ENCODE data around the gene AGPAT3. TPM values are rescaled to one million over a fixed set of nuclear protein-coding genes. Genes with fewer than 3 reads are reported as not detected.

AGPAT3 gene
- total and polyA plus RNA-seq, 2 donors (not counting 3 experiments of a cell fraction or from before 2014, with no cell fraction given), result 39.9 to 76.7 TPM

GRCh38 chr21:43899307-43900077 lies 34.5 kb downstream of the AGPAT3 start:
- Histone ChIP-seq H3K36me3 (ENCODE audit: control insufficient read depth in 2 of 2, extremely low read depth in 1 of 2, insufficient read depth in 2 of 2, low read length in 2 of 2) (no peaks in the 10 kb centered on the region), H3K4me2 (ENCODE audit: insufficient read depth, low read length) (no peak overlapping the region), H4K20me1 (replicated peaks; ENCODE audit: control insufficient read depth, extremely low read depth, insufficient read depth, low read length) (no peaks in the 10 kb centered on the region), H2AFZ (ENCODE audit: low read depth, low read length) (no peak overlapping the region), H3K4me1 (ENCODE audit: control insufficient read depth, extremely low read depth, insufficient read depth, low read length) (peaks cover 12% of the 10 kb centered on the region), H3K27ac (ENCODE audit: insufficient read depth, low read depth, low read length) (no peak overlapping the region), H3K9ac (replicated peaks; ENCODE audit: extremely low read depth, insufficient read depth, low read length) (no peak overlapping the region), H3K9me3 (replicated peaks; ENCODE audit: control insufficient read depth, insufficient read depth, low read length) (no peaks in the 10 kb centered on the region), H3K27me3 (ENCODE audit: control insufficient read depth in 2 of 2, insufficient read depth in 2 of 2, low read length in 2 of 2) (no peaks in the 10 kb centered on the region), H3K4me3 (replicated peaks in 1 of 3; ENCODE audit: insufficient read depth in 1 of 3, low read depth in 1 of 3, low read length in 3 of 3) (no peak overlapping the region), H3K9me1 (replicated peaks; ENCODE audit: control insufficient read depth, extremely low read depth, insufficient read depth, low read length) (no peaks in the 10 kb centered on the region), H3K79me2 (ENCODE audit: control insufficient read depth, insufficient read depth, low read length) (peaks cover 38% of the 10 kb centered on the region)
- no peak for TF ChIP-seq EZH2 (IDR thresholded peaks at IDR 0.05; ENCODE audit: borderline replicate concordance, low read depth, low read length, severe bottlenecking)
- TF ChIP-seq POLR2A (IDR thresholded peaks at IDR 0.05; ENCODE audit: low read depth, low read length), result no peak
- no peak for TF ChIP-seq MYC (IDR thresholded peaks at IDR 0.05; ENCODE audit: low read depth, low read length)
- no peak for TF ChIP-seq JUN (IDR thresholded peaks at IDR 0.05; ENCODE audit: borderline replicate concordance, insufficient read depth, insufficient read length, low read depth)
- no peak for TF ChIP-seq POLR2AphosphoS5 (IDR thresholded peaks at IDR 0.05; ENCODE audit: insufficient read depth, low read depth, low read length)
- no peak for TF ChIP-seq GATA2 (IDR thresholded peaks at IDR 0.05; ENCODE audit: insufficient read depth, insufficient read length, low read depth, low read length)
- TF ChIP-seq, protein P1, sequence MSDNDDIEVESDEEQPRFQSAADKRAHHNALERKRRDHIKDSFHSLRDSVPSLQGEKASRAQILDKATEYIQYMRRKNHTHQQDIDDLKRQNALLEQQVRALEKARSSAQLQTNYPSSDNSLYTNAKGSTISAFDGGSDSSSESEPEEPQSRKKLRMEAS (IDR thresholded peaks at IDR 0.05; ENCODE audit: insufficient read depth, insufficient read length), result no peak
- TF ChIP-seq CTCF (IDR thresholded peaks at IDR 0.05; ENCODE audit: extremely low read depth in 1 of 2, insufficient read depth in 1 of 2, low read depth in 1 of 2, low read length in 2 of 2), result no peak
- TF ChIP-seq FOS (IDR thresholded peaks at IDR 0.05; ENCODE audit: borderline replicate concordance, insufficient read depth, low read length), result no peak
- POLR2A ChIA-PET, result no interaction called here
- intact Hi-C loops (cut with micrococcal nuclease) (no loop called here), dilution Hi-C loops (cut with MboI; ENCODE audit: extremely low pct_ligation_motif_present, low sequenced_read_pairs) (no loop called here)
- DNase-seq (ENCODE audit: low read depth, low spot score) (no peak), FAIRE-seq (no peak)
- CTCF ChIA-PET, result no interaction called here
- no TSS peak for BruUV-seq (replicated peaks)
